ENCODE data around the gene SPECC1. TPM values are rescaled to one million over a fixed set of nuclear protein-coding genes. Genes with fewer than 3 reads are reported as not detected.

SPECC1 gene
- total RNA-seq, 1 experiment from 2014 or later, result 128 TPM

- Histone ChIP-seq H3K4me1 (replicated peaks; ENCODE audit: insufficient read depth) (no peaks in the 10 kb centered on the region), H3K79me2 (ENCODE audit: low read depth) (no peaks in the 10 kb centered on the region), H3K9me2 (ENCODE audit: insufficient read depth) (no peaks in the 10 kb centered on the region), H3K9me3 (ENCODE audit: insufficient read depth, low read depth) (no peaks in the 10 kb centered on the region), H3K4me3 (no peak overlapping the region), H4K20me1 (ENCODE audit: insufficient read depth) (no peaks in the 10 kb centered on the region), H2AFZ (no peak overlapping the region), H3K36me3 (ENCODE audit: low read depth) (no peaks in the 10 kb centered on the region), H3K27ac (no peak overlapping the region), H3F3A (ENCODE audit: insufficient read depth, low read depth) (no peaks in the 10 kb centered on the region), H3K27me3 (ENCODE audit: insufficient read depth, low read depth) (no peaks in the 10 kb centered on the region), H3K4me2 (no peak overlapping the region)
- ChIA-PET POLR2A (ENCODE audit: unreplicated experiment) (no interaction called here), CTCF (no interaction called here)
- intact Hi-C loops (cut with micrococcal nuclease; ENCODE audit: unreplicated experiment), result no loop called here
- no peak for DNase-seq
- BruUV-seq (replicated peaks), result no TSS peak
- no peak for TF ChIP-seq CTCF (conservative IDR thresholded peaks at IDR 0.05)
- no peak for TF ChIP-seq EZH2 (IDR thresholded peaks at IDR 0.05; ENCODE audit: low read depth)
These were observed 36.3 kb downstream of the SPECC1 start for GRCh38 chr17:20045476-20045875.

GRCh38 chr17:20046629-20047028 is 37.5 kb downstream of the SPECC1 start:
- ChIA-PET CTCF (no interaction called here), POLR2A (ENCODE audit: unreplicated experiment) (interaction anchor here (0.7 kb wide), 1 partner anchor 48 kb away, joined by 4 read pairs; no protein-coding TSS in a partner anchor)

GRCh38 chr17:20051624-20052023 is 42.5 kb downstream of the SPECC1 start:
- Histone ChIP-seq H4K20me1 (ENCODE audit: insufficient read depth) (no peaks in the 10 kb centered on the region), H3K4me1 (replicated peaks; ENCODE audit: insufficient read depth) (no peaks in the 10 kb centered on the region), H3F3A (ENCODE audit: insufficient read depth, low read depth) (no peaks in the 10 kb centered on the region), H3K4me3 (no peak overlapping the region), H3K27ac (no peak overlapping the region), H3K79me2 (ENCODE audit: low read depth) (no peaks in the 10 kb centered on the region), H3K9me3 (ENCODE audit: insufficient read depth, low read depth) (no peaks in the 10 kb centered on the region), H3K4me2 (no peak overlapping the region), H3K27me3 (ENCODE audit: insufficient read depth, low read depth) (no peaks in the 10 kb centered on the region), H3K36me3 (ENCODE audit: low read depth) (no peaks in the 10 kb centered on the region), H3K9me2 (ENCODE audit: insufficient read depth) (no peaks in the 10 kb centered on the region; the same call in 1 of the 2 replicates), H2AFZ (no peak overlapping the region)
- ChIA-PET POLR2A (ENCODE audit: unreplicated experiment) (no interaction called here), CTCF (no interaction called here)
- intact Hi-C loops (cut with micrococcal nuclease; ENCODE audit: unreplicated experiment), result no loop called here
- DNase-seq, result no peak
- TF ChIP-seq EZH2 (IDR thresholded peaks at IDR 0.05; ENCODE audit: low read depth) (no peak), CTCF (conservative IDR thresholded peaks at IDR 0.05) (no peak)
- BruUV-seq (replicated peaks), result no TSS peak

More at GRCh38 chr17:20046629-20047028, 37.5 kb downstream of the SPECC1 start:
- no peaks in the 10 kb centered on the region for H4K20me1 ChIP-seq (ENCODE audit: insufficient read depth)
- no peak overlapping the region for H2AFZ ChIP-seq
- H3K4me1 ChIP-seq (replicated peaks; ENCODE audit: insufficient read depth), result no peaks in the 10 kb centered on the region
- H3K4me3 ChIP-seq, result no peak overlapping the region
- intact Hi-C loops (cut with micrococcal nuclease; ENCODE audit: unreplicated experiment), result no loop called here
- no peak overlapping the region for H3K4me2 ChIP-seq
- no peaks in the 10 kb centered on the region for H3K36me3 ChIP-seq (ENCODE audit: low read depth)
- H3K27ac ChIP-seq, result no peak overlapping the region
- TF ChIP-seq CTCF (conservative IDR thresholded peaks at IDR 0.05) (no peak), EZH2 (IDR thresholded peaks at IDR 0.05; ENCODE audit: low read depth) (no peak)
- H3K9me3 ChIP-seq (ENCODE audit: insufficient read depth, low read depth), result no peaks in the 10 kb centered on the region
- H3K79me2 ChIP-seq (ENCODE audit: low read depth), result no peaks in the 10 kb centered on the region
- H3F3A ChIP-seq (ENCODE audit: insufficient read depth, low read depth), result no peaks in the 10 kb centered on the region
- no peaks in the 10 kb centered on the region; the same call in 1 of the 2 replicates for H3K9me2 ChIP-seq (ENCODE audit: insufficient read depth)
- no peaks in the 10 kb centered on the region for H3K27me3 ChIP-seq (ENCODE audit: insufficient read depth, low read depth)
- BruUV-seq (replicated peaks), result no TSS peak
- DNase-seq, result no peak

All from PC-9 (cell line).